Heart right ventricle (tissue), 16 donors: ENCODE measurements around the gene GCH1. TPM values are rescaled to one million over a fixed set of nuclear protein-coding genes. Genes with fewer than 3 reads are reported as not detected.
"Not testable (repeated sequence)": the region's sequence is repeated elsewhere in the genome, so short reads cannot be mapped to it uniquely, and the experiment has no call there.

Experiments
- ATAC-seq, 8 donors: fragments of 200-7000 bp; cut with Tn5 transposase; one replicate each; pipeline ENCODE4 v1.9.1; 2020; ENCODE audit warnings: mild to moderate bottlenecking in 8 of 8, moderate library complexity in 8 of 8, moderate number of reproducible peaks in 1 of 8
- DNase-seq, 2 donors: peaks; one replicate each; pipeline ENCODE4 v3.0.0-alpha.2; 2020
- H3K27ac ChIP-seq, 10 donors: fragments of 200-600 bp; sonication (generic) in 2 of 10; one replicate each; pipeline versions ENCODE4 v1.5.0 to v1.8.0; 2020 to 2022; ENCODE audit warnings: mild to moderate bottlenecking in 3 of 10
- H3K27me3 ChIP-seq, 7 donors: fragments of 200-600 bp; one replicate each; pipeline ENCODE4 v1.8.0; 2021 to 2022; ENCODE audit warnings: mild to moderate bottlenecking in 2 of 7
- H3K36me3 ChIP-seq, 9 donors: fragments of 200-600 bp; sonication (generic) in 1 of 9; one replicate each; pipeline versions ENCODE4 v1.5.0 to v1.8.0; 2020 to 2022; ENCODE audit warnings: mild to moderate bottlenecking in 2 of 9
- H3K4me1 ChIP-seq, 9 donors: fragments of 200-600 bp; sonication (generic) in 1 of 9; one replicate each; pipeline versions ENCODE4 v1.5.0 to v1.8.0; 2020 to 2022; ENCODE audit warnings: mild to moderate bottlenecking in 4 of 9
- H3K4me3 ChIP-seq, 10 donors: fragments of 200-600 bp; sonication (generic) in 2 of 10; one replicate each; pipeline versions ENCODE4 v1.5.0 to v1.8.0; 2020 to 2022; ENCODE audit warnings: mild to moderate bottlenecking in 7 of 10, moderate library complexity in 2 of 10
- H3K9me3 ChIP-seq, 11 donors: fragments of 200-600 bp in 10 of 11; sonication (generic) in 2 of 11; one replicate each; pipeline versions ENCODE4 v1.5.0 to v1.8.0; 2013 to 2022; ENCODE audit warnings: mild to moderate bottlenecking in 2 of 11, control low read depth in 1 of 11, moderate library complexity in 1 of 11
- CTCF ChIP-seq, 9 donors: fragments of 200-600 bp; sonication (generic) in 2 of 9; IDR thresholded peaks; one replicate each; pipeline versions ENCODE4 v1.5.0 to v1.8.0; 2021 to 2022; ENCODE audit warnings: antibody characterized with exemption in 9 of 9, mild to moderate bottlenecking in 5 of 9, moderate library complexity in 1 of 9
- WGBS, 2 donors: extraction: QIAGEN DNeasy Blood & Tissue Kit; methylation state at CpG; one replicate each; pipeline ENCODE4 v1.1.7; 2013; ENCODE audit warnings: inconsistent platforms in 1 of 2; 5-methylcytosine and 5-hydroxymethylcytosine counted together
- intact Hi-C, 10 donors: fragments of 100-400 bp; cut with DNase I; formaldehyde crosslinking; loops; one replicate each; pipeline versions ENCODE4 v1.11.1 to v1.14.2; 2022
- polyA plus RNA-seq, 2 donors: library from polyadenylated mRNA; stranded (reverse); fragments of 200-250 nt; gene quantifications; one replicate each; pipeline ENCODE4 v1.2.3, GENCODE V29; 2013
- total RNA-seq, 10 donors: library from RNA; stranded (reverse); fragmentation: NEBNext Ultra II Directional in 3 of 10; extraction: Animal tissue kit (Norgen Biotek cat#: 25700) in 3 of 10; gene quantifications; one replicate each; pipeline versions ENCODE4 v1.2.1 to v1.2.4, GENCODE V29; 2021 to 2023
- donor health status: Arrhythmogenic right ventricular cardiomyopathy.
- donor health status: ischemic (EF 13 %, LVEDD 7.1; RV severe dilation, severe dysfunction).
- donor health status: healthy with polysubstance abuse.
- donor health status: DM: no; HTN: yes; CAD: no.
- donor health status: DM: no; HTN: no; CAD: no.
- donor health status: ischemic (EF 25% LVEDD 6.9; RV normal size, moderate dysfunction).
- donor health status: ischemic (EF 25% LVEDD 5.7; RV mildly dilated, moderate dysfunction).
- donor health status: healthy.
- donor health status: DM: yes; HTN: yes; CAD: no.
- donor health status: Ischemic cardiomyopathy.
- donor health status: ischemic (EF 35%, LVEDD 5.7; RV mildly dilated, moderate dysfunction).
- donor health status: nonischemic (EF 11% LVEDD 7.7; RV severe dilation, severe dysfunction).
- donor health status: DM: yes; HTN: yes; CAD: no.
- donor health status: PGD.
- donor health status: ischemic (EF 29% LVEDD 5.4; RV normal size, mild dysfunction).
- donor health status: nonischemic (EF 23%, LVEDD 6.1; RV moderate dilation, normal function).

Gene GCH1
- total and polyA plus RNA-seq, 12 donors, result 1.0 to 11.0 (median 2.7) TPM

- no peak for DNase-seq
- Histone ChIP-seq H3K27ac (no peak overlapping the region), H3K4me1 (no peaks in the 10 kb centered on the region), H3K4me3 (no peak overlapping the region), H3K27me3 (peaks cover 0 to 12% (median 0%) of the 10 kb centered on the region in 7 donors), H3K9me3 (no peaks in the 10 kb centered on the region), H3K36me3 (no peaks in the 10 kb centered on the region)
- intact Hi-C loops, result no loop called here
- no peak for ATAC-seq
- no peak for TF ChIP-seq CTCF (IDR thresholded peaks at IDR 0.05)
Observed at GRCh38 chr14:54928216-54928615, 25.6 kb upstream of the GCH1 start.

GRCh38 chr14:54927551-54927950 is 24.9 kb upstream of the GCH1 start:
- Histone ChIP-seq H3K36me3 (no peaks in the 10 kb centered on the region), H3K4me3 (no peak overlapping the region), H3K4me1 (no peaks in the 10 kb centered on the region), H3K9me3 (no peaks in the 10 kb centered on the region), H3K27ac (no peak overlapping the region), H3K27me3 (peaks cover 0 to 12% (median 0%) of the 10 kb centered on the region in 7 donors)
- intact Hi-C loops, result no loop called here
- 77 to 88% methylated on average over 1 of the region's 1 CpG for WGBS, 2 donors
- DNase-seq (no peak), ATAC-seq (no peak)
- no peak for TF ChIP-seq CTCF (IDR thresholded peaks at IDR 0.05)

GRCh38 chr14:54926570-54926969 is 23.9 kb upstream of the GCH1 start:
- H3K27ac ChIP-seq, DNase-seq, ATAC-seq, H3K4me3 ChIP-seq, H3K36me3 ChIP-seq, H3K9me3 ChIP-seq, intact Hi-C loops, H3K4me1 ChIP-seq: not testable (repeated sequence)
- H3K27me3 ChIP-seq, result peaks cover 0 to 12% (median 0%) of the 10 kb centered on the region in 7 donors
- WGBS, 2 donors, result 89 to 95% methylated on average over 5 of the region's 5 CpGs

- 64 to 74% methylated on average over 3 of the region's 3 CpGs for WGBS, 2 donors
- Histone ChIP-seq H3K27me3 (peaks cover 0 to 12% (median 0%) of the 10 kb centered on the region in 7 donors), H3K36me3 (no peaks in the 10 kb centered on the region), H3K9me3 (no peaks in the 10 kb centered on the region), H3K4me1 (peaks cover 0 to 4% (median 0%) of the 10 kb centered on the region in 9 donors), H3K4me3 (no peak overlapping the region), H3K27ac (no peak overlapping the region)
- ATAC-seq, result no peak
- DNase-seq, result no peak
- intact Hi-C loops, result no loop called here
- TF ChIP-seq CTCF (IDR thresholded peaks at IDR 0.05), result no peak
Observed at GRCh38 chr14:54922598-54922997, 20.0 kb upstream of the GCH1 start.

GRCh38 chr14:54920052-54920451 is 17.4 kb upstream of the GCH1 start:
- WGBS, 2 donors, result 76 to 87% methylated on average over 1 of the region's 1 CpG
- H3K4me1 ChIP-seq, result peaks cover 0 to 4% (median 0%) of the 10 kb centered on the region in 9 donors

More at GRCh38 chr14:54920052-54920451, 17.4 kb upstream of the GCH1 start:
- no peak for ATAC-seq
- Histone ChIP-seq H3K9me3 (no peaks in the 10 kb centered on the region), H3K27me3 (peaks cover 0 to 6% (median 0%) of the 10 kb centered on the region in 7 donors), H3K4me3 (no peak overlapping the region), H3K36me3 (no peaks in the 10 kb centered on the region), H3K27ac (no peak overlapping the region)
- no peak for TF ChIP-seq CTCF (IDR thresholded peaks at IDR 0.05)
- no peak for DNase-seq
- intact Hi-C loops, result no loop called here
